SKM-1 treated with dmso at 0.1 percent for 144 hours (cell line): Measurements from ENCODE around the gene CMTM2.
"Not testable (repeated sequence)": the region's sequence is repeated elsewhere in the genome, so short reads cannot be mapped to it uniquely, and the experiment has no call there.

Source experiments
- DNase-seq: peaks from one replicate; lab custom pipeline; 2025; ENCODE audit not compliant: unreplicated experiment; lab: John Stamatoyannopoulos, UW

CMTM2 gene

DNA sequence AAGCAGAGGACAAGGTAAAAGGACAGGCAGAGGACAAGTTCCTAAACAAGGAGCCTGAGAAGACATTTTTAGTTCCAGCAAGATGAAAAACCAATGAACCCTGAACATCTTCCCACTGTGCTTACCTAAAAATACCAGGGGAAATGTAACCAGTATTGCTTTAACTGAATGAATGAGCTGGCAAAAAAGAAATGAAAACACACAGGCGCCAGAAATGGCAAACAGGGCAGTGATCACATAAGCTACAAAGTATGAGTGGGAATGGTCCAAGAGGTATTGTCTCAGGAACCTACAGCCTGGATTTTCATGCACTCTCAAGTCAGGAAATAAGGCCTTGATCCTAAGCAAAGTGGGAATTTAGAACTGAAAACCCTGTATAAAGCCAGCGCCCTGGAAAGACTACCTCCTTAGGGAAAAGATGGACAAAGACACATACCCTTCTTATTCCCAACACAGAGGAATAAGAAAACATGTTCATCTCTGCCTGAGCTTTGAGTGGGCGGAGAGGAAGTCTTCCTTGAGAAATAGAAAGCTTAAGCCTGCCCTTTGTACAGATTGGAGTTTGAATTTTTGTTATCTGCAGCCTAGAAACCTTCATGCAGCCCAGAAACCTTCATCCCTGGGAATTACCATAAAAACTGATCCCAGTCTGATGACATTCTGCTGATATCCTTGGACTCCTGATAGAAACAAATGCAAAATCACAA is 2.1 kb downstream of the CMTM2 start:
- DNase-seq: no peak

GRCh38 chr16:66585481-66586239 is 6.4 kb downstream of the CMTM2 start:
- peak; percentile 57 for DNase-seq

DNA sequence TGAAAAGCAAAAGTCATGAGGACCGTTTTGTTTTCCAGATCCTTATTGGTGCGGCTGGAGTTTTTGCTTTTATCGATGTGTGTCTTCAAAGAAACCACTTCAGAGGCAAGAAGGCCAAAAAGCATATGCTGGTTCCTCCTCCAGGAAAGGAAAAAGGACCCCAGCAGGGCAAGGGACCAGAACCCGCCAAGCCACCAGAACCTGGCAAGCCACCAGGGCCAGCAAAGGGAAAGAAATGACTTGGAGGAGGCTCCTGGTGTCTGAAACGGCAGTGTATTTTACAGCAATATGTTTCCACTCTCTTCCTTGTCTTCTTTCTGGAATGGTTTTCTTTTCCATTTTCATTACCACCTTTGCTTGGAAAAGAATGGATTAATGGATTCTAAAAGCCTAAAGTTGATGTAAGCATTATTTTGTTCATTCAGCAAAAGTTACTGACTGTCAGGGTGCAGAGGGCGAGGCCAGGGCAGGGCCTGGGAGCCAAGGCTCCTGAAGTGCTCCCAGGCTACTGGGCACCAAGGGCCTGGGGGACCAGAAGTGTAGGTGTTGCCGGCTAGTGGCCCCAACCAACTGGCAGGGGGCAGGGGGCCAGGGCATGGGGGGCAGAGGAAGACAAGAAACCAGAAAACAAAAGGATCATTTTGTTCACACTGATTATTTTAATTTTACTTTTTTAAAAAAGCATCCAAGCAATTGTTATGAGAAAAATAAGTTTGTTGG is 8.8 kb downstream of the CMTM2 start:
- no peak for DNase-seq

GRCh38 chr16:66588981-66589713 is 9.9 kb downstream of the CMTM2 start:
- peak; percentile 57 for DNase-seq

GRCh38 chr16:66590322-66590721 is 11.1 kb downstream of the CMTM2 start:
- DNase-seq: no peak

DNA sequence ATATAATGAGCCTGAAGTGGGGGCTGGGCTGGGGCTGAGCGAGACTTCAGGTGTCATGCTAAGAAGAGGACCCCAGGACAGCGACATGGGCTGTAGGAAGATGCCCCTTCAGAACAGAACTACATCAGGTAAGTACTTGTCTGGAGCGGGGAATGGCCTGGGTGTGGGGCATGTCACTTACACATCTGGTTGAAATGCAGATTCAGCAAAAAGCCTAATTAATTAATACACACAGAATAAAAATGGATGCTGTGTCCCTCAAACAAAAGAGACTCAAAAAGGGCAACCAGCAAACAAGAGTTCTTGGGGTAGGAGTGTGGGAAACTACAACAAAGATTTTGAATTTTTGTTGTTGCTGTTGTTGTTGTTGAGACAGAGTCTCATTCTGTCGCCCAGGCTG is 11.8 kb downstream of the CMTM2 start:
- no peak for DNase-seq

DNA sequence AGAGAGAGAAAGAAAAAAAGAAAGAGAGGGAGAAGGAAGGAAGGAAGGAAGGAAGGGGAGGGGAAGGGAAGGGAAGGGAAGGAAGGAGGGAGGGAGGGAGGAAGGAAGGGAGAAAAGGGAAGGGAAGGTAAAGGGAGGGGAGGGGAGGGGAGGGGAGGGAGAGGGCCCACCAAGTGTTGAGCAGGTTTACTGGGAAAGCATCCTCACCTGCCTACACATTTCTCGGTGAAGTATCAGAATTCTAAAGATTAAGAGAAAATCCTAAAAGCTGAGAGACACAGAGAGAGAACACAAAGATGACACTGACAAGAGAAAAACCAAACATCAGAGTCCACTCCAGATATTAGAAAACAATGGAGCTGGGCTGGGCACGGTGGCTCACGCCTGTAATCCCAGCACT is 13.0 kb downstream of the CMTM2 start:
- no peak for DNase-seq

- DNase-seq: no peak
Observed at GRCh38 chr16:66592814-66593213, 13.6 kb downstream of the CMTM2 start.

DNA sequence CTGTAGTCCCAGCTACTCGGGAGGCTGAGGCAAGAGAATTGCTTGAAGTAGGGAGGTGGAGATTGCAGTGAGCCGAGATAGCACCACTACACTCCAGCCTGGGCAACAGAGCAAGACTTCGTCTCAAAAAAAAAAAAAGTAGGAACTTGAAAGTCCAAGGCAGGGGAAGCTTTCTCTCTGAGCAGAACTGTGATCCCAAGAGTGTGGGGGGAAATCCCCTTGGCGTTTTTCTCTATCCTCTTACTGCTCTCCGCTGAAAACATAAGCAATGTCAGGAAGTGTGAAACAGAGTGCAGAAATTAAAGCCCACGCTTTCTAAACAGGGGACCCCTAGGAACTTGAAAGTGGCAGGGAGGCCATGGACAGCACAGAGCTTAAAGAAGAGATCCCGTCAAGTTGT is 15.5 kb downstream of the CMTM2 start:
- no peak for DNase-seq

- DNase-seq: not testable (repeated sequence)
Observed at GRCh38 chr16:66596559-66596958, 17.3 kb downstream of the CMTM2 start.

GRCh38 chr16:66596986-66597848 is 18.0 kb downstream of the CMTM2 start:
- DNase-seq: no peak

DNA sequence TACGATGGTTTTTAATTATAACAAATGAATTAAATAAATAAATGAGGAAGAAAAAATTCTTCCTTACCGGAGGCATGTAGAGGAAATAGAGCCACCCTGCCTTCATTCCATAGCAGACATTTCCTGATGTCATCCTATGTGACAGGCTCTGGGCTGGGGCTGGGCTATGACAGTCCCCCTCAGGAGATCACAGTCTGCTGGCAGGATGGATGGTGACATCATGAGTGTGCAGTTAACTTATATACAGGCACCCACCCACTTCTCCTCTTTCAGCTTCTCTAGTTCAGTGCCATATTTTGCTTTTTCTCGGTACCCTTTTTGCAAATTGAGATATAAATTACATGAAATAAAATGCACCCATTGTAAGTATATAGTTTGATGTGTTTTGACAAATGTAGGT is 18.8 kb downstream of the CMTM2 start:
- DNase-seq: no peak

DNA sequence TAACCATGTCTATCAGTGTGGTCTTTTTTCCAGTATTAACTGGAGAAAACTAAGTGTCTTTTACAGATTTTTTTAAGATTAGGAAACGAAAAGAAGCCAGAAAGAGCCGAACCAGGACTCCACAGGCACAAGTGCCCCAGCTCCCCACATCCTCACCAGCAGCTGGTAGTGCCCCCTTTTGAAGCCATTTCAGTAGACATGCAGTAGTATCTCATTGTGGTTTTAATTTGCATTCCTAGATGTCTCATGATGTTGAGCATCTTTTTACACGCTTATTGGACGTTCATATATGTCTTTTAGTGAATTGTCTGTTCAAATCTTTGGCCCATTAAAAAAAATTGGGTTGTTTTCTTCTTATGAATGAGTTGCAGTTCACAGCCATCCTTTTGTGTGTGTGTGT is 20.5 kb downstream of the CMTM2 start:
- DNase-seq: no peak

DNA sequence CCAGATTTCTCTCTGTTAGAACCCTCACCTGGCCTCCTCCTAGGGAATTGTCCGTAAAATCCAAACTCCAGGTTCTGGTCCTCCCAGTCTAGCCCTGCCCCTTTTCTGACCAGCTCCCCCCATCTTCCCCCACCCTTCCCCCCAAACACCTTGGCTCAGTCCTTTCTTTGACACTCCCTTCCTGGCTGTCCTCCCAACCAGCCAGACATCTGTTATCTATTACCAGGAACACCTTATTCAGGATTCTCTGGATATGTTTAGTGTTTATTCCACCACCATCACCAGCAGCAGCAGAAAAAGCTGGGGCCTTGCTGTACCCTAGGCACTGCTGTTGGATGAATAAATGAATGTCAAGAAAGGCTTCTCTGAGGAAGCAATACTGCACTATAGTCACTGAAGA is 21.2 kb downstream of the CMTM2 start:
- DNase-seq: no peak

DNA sequence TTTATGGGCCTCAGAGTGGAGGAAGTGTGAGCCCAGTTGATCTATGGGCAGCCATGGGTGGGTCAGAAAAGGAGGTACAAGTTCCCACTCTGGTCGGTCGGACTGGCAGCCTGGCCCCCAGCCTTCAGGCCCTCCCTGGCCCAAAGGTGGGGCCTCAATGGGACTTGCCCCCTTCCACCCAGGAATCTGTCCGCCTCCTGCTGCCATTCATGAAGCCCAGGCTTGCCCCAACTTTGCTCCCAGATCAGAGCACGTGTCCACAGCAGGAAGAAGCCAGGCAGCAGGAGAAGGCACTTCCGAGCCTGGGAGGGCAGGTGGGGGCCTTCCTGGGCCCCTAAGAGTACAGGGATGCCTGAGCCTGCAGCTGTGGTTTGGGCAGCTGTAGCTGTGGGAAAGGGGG is 22.2 kb downstream of the CMTM2 start:
- DNase-seq: no peak

GRCh38 chr16:66603537-66604375 is 24.5 kb downstream of the CMTM2 start:
- DNase-seq: peak; percentile 74

GRCh38 chr16:66604376-66605176 is 25.3 kb downstream of the CMTM2 start, which contains the start of gene CMTM3:
CMTM3 (plus strand) TSS chr16:66604704; CDS start chr16:66604806, 102 bp downstream.
- peak; percentile 62 for DNase-seq

GRCh38 chr16:66605177-66605978 is 26.1 kb downstream of the CMTM2 start:
- no peak for DNase-seq
